Measurements from ENCODE around the gene AREL1. TPM values are rescaled to one million over a fixed set of nuclear protein-coding genes. Genes with fewer than 3 reads are reported as not detected.

AREL1 gene
- total RNA-seq, 1 donor from 2014 or later = 21.9 TPM

GRCh38 chr14:74733221-74733620, 20.3 kb upstream of the AREL1 start:
- Histone ChIP-seq H3K4me3 (ENCODE audit: low read length in 3 of 3) (no peak overlapping the region), H3K27ac (ENCODE audit: low read depth, low read length) (no peak overlapping the region), H3K27me3 (ENCODE audit: control insufficient read depth in 3 of 3, insufficient read depth in 3 of 3, low read length in 3 of 3) (no peaks in the 10 kb centered on the region), H3K9ac (ENCODE audit: low read depth in 1 of 3, low read length in 3 of 3) (no peak overlapping the region), H3K9me3 (ENCODE audit: control insufficient read depth in 3 of 3, low read length in 3 of 3) (no peaks in the 10 kb centered on the region), H3K36me3 (ENCODE audit: control insufficient read depth in 3 of 3, insufficient read depth in 3 of 3, low read length in 3 of 3) (peaks cover 20 to 30% (median 28%) of the 10 kb centered on the region in 3 donors), H3K4me1 (ENCODE audit: control insufficient read depth in 3 of 3, insufficient read depth in 3 of 3, low read length in 3 of 3) (no peaks in the 10 kb centered on the region)

- H3K36me3 ChIP-seq (ENCODE audit: control insufficient read depth in 3 of 3, insufficient read depth in 3 of 3, low read length in 3 of 3) = peaks cover 20 to 30% (median 28%) of the 10 kb centered on the region in 3 donors
- H3K27me3 ChIP-seq (ENCODE audit: control insufficient read depth in 3 of 3, insufficient read depth in 3 of 3, low read length in 3 of 3) = no peaks in the 10 kb centered on the region
- no peaks in the 10 kb centered on the region for H3K9me3 ChIP-seq (ENCODE audit: control insufficient read depth in 3 of 3, low read length in 3 of 3)
- H3K4me3 ChIP-seq (ENCODE audit: low read length in 3 of 3) = no peak overlapping the region
- no peak overlapping the region for H3K27ac ChIP-seq (ENCODE audit: low read depth, low read length)
- H3K4me1 ChIP-seq (ENCODE audit: control insufficient read depth in 3 of 3, insufficient read depth in 3 of 3, low read length in 3 of 3) = no peaks in the 10 kb centered on the region
- no peak overlapping the region for H3K9ac ChIP-seq (ENCODE audit: low read depth in 1 of 3, low read length in 3 of 3)
Measured at GRCh38 chr14:74732387-74732786, 19.5 kb upstream of the AREL1 start.

GRCh38 chr14:74723134-74723533, 10.3 kb upstream of the AREL1 start:
- H3K4me3 ChIP-seq (ENCODE audit: low read length in 3 of 3) = no peak overlapping the region
- no peak overlapping the region for H3K27ac ChIP-seq (ENCODE audit: low read depth, low read length)
- H3K9me3 ChIP-seq (ENCODE audit: control insufficient read depth in 3 of 3, low read length in 3 of 3) = no peaks in the 10 kb centered on the region
- H3K9ac ChIP-seq (ENCODE audit: low read depth in 1 of 3, low read length in 3 of 3) = no peak overlapping the region
- no peaks in the 10 kb centered on the region for H3K27me3 ChIP-seq (ENCODE audit: control insufficient read depth in 3 of 3, insufficient read depth in 3 of 3, low read length in 3 of 3)
- H3K4me1 ChIP-seq (ENCODE audit: control insufficient read depth in 3 of 3, insufficient read depth in 3 of 3, low read length in 3 of 3) = no peaks in the 10 kb centered on the region
- H3K36me3 ChIP-seq (ENCODE audit: control insufficient read depth in 3 of 3, insufficient read depth in 3 of 3, low read length in 3 of 3) = peaks cover 12 to 24% (median 20%) of the 10 kb centered on the region in 3 donors

- Histone ChIP-seq H3K27me3 (ENCODE audit: control insufficient read depth in 3 of 3, insufficient read depth in 3 of 3, low read length in 3 of 3) (no peaks in the 10 kb centered on the region), H3K4me1 (ENCODE audit: control insufficient read depth in 3 of 3, insufficient read depth in 3 of 3, low read length in 3 of 3) (no peaks in the 10 kb centered on the region), H3K9ac (ENCODE audit: low read depth in 1 of 3, low read length in 3 of 3) (no peak overlapping the region), H3K4me3 (ENCODE audit: low read length in 3 of 3) (no peak overlapping the region), H3K27ac (ENCODE audit: low read depth, low read length) (no peak overlapping the region), H3K36me3 (ENCODE audit: control insufficient read depth in 3 of 3, insufficient read depth in 3 of 3, low read length in 3 of 3) (peaks cover 11 to 42% (median 30%) of the 10 kb centered on the region in 3 donors), H3K9me3 (ENCODE audit: control insufficient read depth in 3 of 3, low read length in 3 of 3) (no peaks in the 10 kb centered on the region)
Measured at GRCh38 chr14:74720526-74720925, 7.6 kb upstream of the AREL1 start.

GRCh38 chr14:74713395-74713735, 485 bp upstream of the AREL1 start:
- H3K27ac ChIP-seq (ENCODE audit: low read depth, low read length) = peak overlapping the region; percentile 79
- H3K4me3 ChIP-seq (ENCODE audit: low read length in 3 of 3) = peak overlapping the region; percentile 80 to 100 (median 86)
- H3K36me3 ChIP-seq (ENCODE audit: control insufficient read depth in 3 of 3, insufficient read depth in 3 of 3, low read length in 3 of 3) = peaks cover 3 to 26% (median 18%) of the 10 kb centered on the region in 3 donors
- peaks cover 4 to 16% (median 10%) of the 10 kb centered on the region in 3 donors for H3K4me1 ChIP-seq (ENCODE audit: control insufficient read depth in 3 of 3, insufficient read depth in 3 of 3, low read length in 3 of 3)
- no peaks in the 10 kb centered on the region for H3K9me3 ChIP-seq (ENCODE audit: control insufficient read depth in 3 of 3, low read length in 3 of 3)
- no peaks in the 10 kb centered on the region for H3K27me3 ChIP-seq (ENCODE audit: control insufficient read depth in 3 of 3, insufficient read depth in 3 of 3, low read length in 3 of 3)
- peak overlapping the region; percentile 81 to 96 (median 92) for H3K9ac ChIP-seq (ENCODE audit: low read depth in 1 of 3, low read length in 3 of 3)

GRCh38 chr14:74711651-74712050, 1.2 kb downstream of the AREL1 start:
- Histone ChIP-seq H3K27ac (ENCODE audit: low read depth, low read length) (no peak overlapping the region), H3K4me3 (ENCODE audit: low read length in 3 of 3) (no peak overlapping the region), H3K9ac (ENCODE audit: low read depth in 1 of 3, low read length in 3 of 3) (no peak overlapping the region), H3K4me1 (ENCODE audit: control insufficient read depth in 3 of 3, insufficient read depth in 3 of 3, low read length in 3 of 3) (peaks cover 4 to 16% (median 10%) of the 10 kb centered on the region in 3 donors), H3K27me3 (ENCODE audit: control insufficient read depth in 3 of 3, insufficient read depth in 3 of 3, low read length in 3 of 3) (no peaks in the 10 kb centered on the region), H3K36me3 (ENCODE audit: control insufficient read depth in 3 of 3, insufficient read depth in 3 of 3, low read length in 3 of 3) (peaks cover 0 to 14% (median 5%) of the 10 kb centered on the region in 3 donors), H3K9me3 (ENCODE audit: control insufficient read depth in 3 of 3, low read length in 3 of 3) (no peaks in the 10 kb centered on the region)

GRCh38 chr14:74710480-74710879, 2.4 kb downstream of the AREL1 start:
- Histone ChIP-seq H3K4me3 (ENCODE audit: low read length in 3 of 3) (no peak overlapping the region), H3K4me1 (ENCODE audit: control insufficient read depth in 3 of 3, insufficient read depth in 3 of 3, low read length in 3 of 3) (peaks cover 4 to 16% (median 10%) of the 10 kb centered on the region in 3 donors)

GRCh38 chr14:74705613-74706500, 7.0 kb downstream of the AREL1 start:
- Histone ChIP-seq H3K36me3 (ENCODE audit: control insufficient read depth in 3 of 3, insufficient read depth in 3 of 3, low read length in 3 of 3) (peaks cover 0 to 2% (median 0%) of the 10 kb centered on the region in 3 donors), H3K4me3 (ENCODE audit: low read length in 3 of 3) (no peak overlapping the region), H3K4me1 (ENCODE audit: control insufficient read depth in 3 of 3, insufficient read depth in 3 of 3, low read length in 3 of 3) (peaks cover 0 to 3% (median 3%) of the 10 kb centered on the region in 3 donors), H3K9ac (ENCODE audit: low read depth in 1 of 3, low read length in 3 of 3) (no peak overlapping the region), H3K9me3 (ENCODE audit: control insufficient read depth in 3 of 3, low read length in 3 of 3) (no peaks in the 10 kb centered on the region), H3K27ac (ENCODE audit: low read depth, low read length) (no peak overlapping the region), H3K27me3 (ENCODE audit: control insufficient read depth in 3 of 3, insufficient read depth in 3 of 3, low read length in 3 of 3) (no peaks in the 10 kb centered on the region)

More at GRCh38 chr14:74710480-74710879, 2.4 kb downstream of the AREL1 start:
- H3K27me3 ChIP-seq (ENCODE audit: control insufficient read depth in 3 of 3, insufficient read depth in 3 of 3, low read length in 3 of 3) = no peaks in the 10 kb centered on the region
- no peaks in the 10 kb centered on the region for H3K9me3 ChIP-seq (ENCODE audit: control insufficient read depth in 3 of 3, low read length in 3 of 3)
- no peak overlapping the region for H3K9ac ChIP-seq (ENCODE audit: low read depth in 1 of 3, low read length in 3 of 3)
- H3K36me3 ChIP-seq (ENCODE audit: control insufficient read depth in 3 of 3, insufficient read depth in 3 of 3, low read length in 3 of 3) = peaks cover 0 to 3% (median 2%) of the 10 kb centered on the region in 3 donors
- no peak overlapping the region for H3K27ac ChIP-seq (ENCODE audit: low read depth, low read length)

GRCh38 chr14:74704656-74705055, 8.2 kb downstream of the AREL1 start:
- H3K36me3 ChIP-seq (ENCODE audit: control insufficient read depth in 3 of 3, insufficient read depth in 3 of 3, low read length in 3 of 3) = peaks cover 0 to 2% (median 0%) of the 10 kb centered on the region in 3 donors
- no peak overlapping the region for H3K4me3 ChIP-seq (ENCODE audit: low read length in 3 of 3)
- no peak overlapping the region for H3K27ac ChIP-seq (ENCODE audit: low read depth, low read length)
- H3K27me3 ChIP-seq (ENCODE audit: control insufficient read depth in 3 of 3, insufficient read depth in 3 of 3, low read length in 3 of 3) = no peaks in the 10 kb centered on the region
- no peaks in the 10 kb centered on the region for H3K4me1 ChIP-seq (ENCODE audit: control insufficient read depth in 3 of 3, insufficient read depth in 3 of 3, low read length in 3 of 3)
- H3K9ac ChIP-seq (ENCODE audit: low read depth in 1 of 3, low read length in 3 of 3) = no peak overlapping the region
- no peaks in the 10 kb centered on the region for H3K9me3 ChIP-seq (ENCODE audit: control insufficient read depth in 3 of 3, low read length in 3 of 3)

GRCh38 chr14:74703043-74703442, 9.8 kb downstream of the AREL1 start:
- H3K9me3 ChIP-seq (ENCODE audit: control insufficient read depth in 3 of 3, low read length in 3 of 3) = no peaks in the 10 kb centered on the region
- H3K36me3 ChIP-seq (ENCODE audit: control insufficient read depth in 3 of 3, insufficient read depth in 3 of 3, low read length in 3 of 3) = peaks cover 0 to 2% (median 0%) of the 10 kb centered on the region in 3 donors
- no peaks in the 10 kb centered on the region for H3K27me3 ChIP-seq (ENCODE audit: control insufficient read depth in 3 of 3, insufficient read depth in 3 of 3, low read length in 3 of 3)
- no peaks in the 10 kb centered on the region for H3K4me1 ChIP-seq (ENCODE audit: control insufficient read depth in 3 of 3, insufficient read depth in 3 of 3, low read length in 3 of 3)
- no peak overlapping the region for H3K4me3 ChIP-seq (ENCODE audit: low read length in 3 of 3)
- no peak overlapping the region for H3K9ac ChIP-seq (ENCODE audit: low read depth in 1 of 3, low read length in 3 of 3)
- H3K27ac ChIP-seq (ENCODE audit: low read depth, low read length) = no peak overlapping the region

Data from skeletal muscle tissue (tissue), 4 donors.